Activated naive CD4-positive, alpha-beta T cell treated with anti-CD3 and anti-CD28 coated beads, Interleukin-2, amount 50 U/mL, for 24 hours (primary cell): ENCODE results near the gene KLF3.
"Not testable (repeated sequence)": the region's sequence is repeated elsewhere in the genome, so short reads cannot be mapped to it uniquely, and the experiment has no call there.

ENCODE experiments used
- H3K27ac Mint-ChIP-seq: one replicate; pipeline ENCODE4 v1.8.0; 2021; ENCODE audit warnings: mild to moderate bottlenecking, mixed read lengths
- H3K27me3 Mint-ChIP-seq: one replicate; pipeline ENCODE4 v1.8.0; 2021; ENCODE audit warnings: mixed read lengths
- H3K36me3 Mint-ChIP-seq: one replicate; pipeline ENCODE4 v1.8.0; 2021; ENCODE audit warnings: mixed read lengths
- H3K4me1 Mint-ChIP-seq: one replicate; pipeline ENCODE4 v1.8.0; 2021; ENCODE audit warnings: mixed read lengths
- H3K4me3 Mint-ChIP-seq: one replicate; pipeline ENCODE4 v1.8.0; 2021; ENCODE audit warnings: mild to moderate bottlenecking, mixed read lengths
- H3K9me3 Mint-ChIP-seq: one replicate; pipeline ENCODE4 v1.8.0; 2021; ENCODE audit warnings: mixed read lengths

The KLF3 gene

GRCh38 chr4:38663801-38664705 is at the start of gene KLF3:
TSS of gene KLF3 (plus strand) at chr4:38664199. CDS start at chr4:38680626, 16,427 bp downstream.
- Mint-ChIP-seq H3K27me3 (no peaks in the 10 kb centered on the region), H3K9me3 (no peaks in the 10 kb centered on the region), H3K4me3 (peak within 1 kb of the TSS; percentile 93), H3K36me3 (peaks cover 2% of the 10 kb centered on the region), H3K4me1 (peaks cover 75% of the 10 kb centered on the region), H3K27ac (peak within 1 kb of the TSS; percentile 96)

GRCh38 chr4:38614231-38614630 is 49.8 kb upstream of the KLF3 start:
- Mint-ChIP-seq H3K4me1 (peaks cover 32% of the 10 kb centered on the region), H3K27me3 (no peaks in the 10 kb centered on the region), H3K9me3 (no peaks in the 10 kb centered on the region), H3K27ac (no peak overlapping the region), H3K36me3 (no peaks in the 10 kb centered on the region), H3K4me3 (no peak overlapping the region)

- no peaks in the 10 kb centered on the region for H3K27me3 Mint-ChIP-seq
- no peaks in the 10 kb centered on the region for H3K9me3 Mint-ChIP-seq
- H3K4me1 Mint-ChIP-seq: peaks cover 21% of the 10 kb centered on the region
- no peak overlapping the region for H3K27ac Mint-ChIP-seq
- H3K4me3 Mint-ChIP-seq: no peak overlapping the region
- no peaks in the 10 kb centered on the region for H3K36me3 Mint-ChIP-seq
These were observed 48.2 kb upstream of the KLF3 start for GRCh38 chr4:38615847-38616246.

GRCh38 chr4:38618505-38618904 is 45.5 kb upstream of the KLF3 start:
- H3K27ac Mint-ChIP-seq: no peak overlapping the region

GRCh38 chr4:38619316-38619715 is 44.7 kb upstream of the KLF3 start:
- H3K36me3 Mint-ChIP-seq: no peaks in the 10 kb centered on the region
- no peaks in the 10 kb centered on the region for H3K9me3 Mint-ChIP-seq
- no peak overlapping the region for H3K4me3 Mint-ChIP-seq

More at GRCh38 chr4:38618505-38618904, 45.5 kb upstream of the KLF3 start:
- Mint-ChIP-seq H3K4me1 (peaks cover 15% of the 10 kb centered on the region), H3K36me3 (no peaks in the 10 kb centered on the region), H3K27me3 (no peaks in the 10 kb centered on the region), H3K9me3 (no peaks in the 10 kb centered on the region), H3K4me3 (no peak overlapping the region)

GRCh38 chr4:38620065-38620464 is 43.9 kb upstream of the KLF3 start:
- H3K27ac Mint-ChIP-seq: no peak overlapping the region
- H3K27me3 Mint-ChIP-seq: no peaks in the 10 kb centered on the region
- H3K36me3 Mint-ChIP-seq: no peaks in the 10 kb centered on the region
- H3K4me1 Mint-ChIP-seq: peaks cover 6% of the 10 kb centered on the region
- H3K9me3 Mint-ChIP-seq: no peaks in the 10 kb centered on the region
- no peak overlapping the region for H3K4me3 Mint-ChIP-seq

More at GRCh38 chr4:38619316-38619715, 44.7 kb upstream of the KLF3 start:
- peaks cover 9% of the 10 kb centered on the region for H3K4me1 Mint-ChIP-seq
- H3K27me3 Mint-ChIP-seq: no peaks in the 10 kb centered on the region
- peak overlapping the region; percentile 9 for H3K27ac Mint-ChIP-seq

DNA sequence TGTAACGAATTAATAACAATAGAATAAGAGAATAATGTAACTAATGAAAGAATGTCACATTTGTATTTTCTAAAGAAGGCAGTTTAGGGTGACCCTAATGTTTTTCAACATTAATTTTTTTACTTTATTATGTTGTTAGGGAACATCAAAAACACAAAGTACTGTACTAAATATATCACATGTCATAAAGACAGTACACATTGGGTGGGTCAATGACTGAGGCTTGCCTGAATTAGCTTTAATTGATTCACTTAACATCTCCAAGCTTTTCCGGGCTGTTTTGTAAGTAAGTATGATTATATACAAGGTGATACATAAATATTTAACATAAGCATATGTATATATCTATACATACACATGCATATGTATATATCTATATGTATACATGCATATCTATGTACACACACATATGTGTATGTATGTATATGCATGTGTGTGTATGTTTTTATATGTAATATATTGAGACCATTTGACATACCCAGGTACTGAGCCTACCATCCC is 43.4 kb upstream of the KLF3 start:
- Mint-ChIP-seq H3K4me1 (peaks cover 10% of the 10 kb centered on the region), H3K27me3 (no peaks in the 10 kb centered on the region), H3K9me3 (no peaks in the 10 kb centered on the region), H3K4me3 (no peak overlapping the region), H3K27ac (no peak overlapping the region), H3K36me3 (no peaks in the 10 kb centered on the region)

- Mint-ChIP-seq H3K36me3 (no peaks in the 10 kb centered on the region), H3K27me3 (no peaks in the 10 kb centered on the region), H3K27ac (no peak overlapping the region), H3K4me1 (peaks cover 16% of the 10 kb centered on the region), H3K9me3 (no peaks in the 10 kb centered on the region), H3K4me3 (no peak overlapping the region)
These were observed 42.8 kb upstream of the KLF3 start for GRCh38 chr4:38621028-38621684.

GRCh38 chr4:38621831-38622230 is 42.2 kb upstream of the KLF3 start:
- H3K9me3 Mint-ChIP-seq: no peaks in the 10 kb centered on the region
- no peak overlapping the region for H3K27ac Mint-ChIP-seq
- H3K27me3 Mint-ChIP-seq: no peaks in the 10 kb centered on the region
- no peak overlapping the region for H3K4me3 Mint-ChIP-seq
- no peaks in the 10 kb centered on the region for H3K36me3 Mint-ChIP-seq
- peaks cover 17% of the 10 kb centered on the region for H3K4me1 Mint-ChIP-seq

DNA sequence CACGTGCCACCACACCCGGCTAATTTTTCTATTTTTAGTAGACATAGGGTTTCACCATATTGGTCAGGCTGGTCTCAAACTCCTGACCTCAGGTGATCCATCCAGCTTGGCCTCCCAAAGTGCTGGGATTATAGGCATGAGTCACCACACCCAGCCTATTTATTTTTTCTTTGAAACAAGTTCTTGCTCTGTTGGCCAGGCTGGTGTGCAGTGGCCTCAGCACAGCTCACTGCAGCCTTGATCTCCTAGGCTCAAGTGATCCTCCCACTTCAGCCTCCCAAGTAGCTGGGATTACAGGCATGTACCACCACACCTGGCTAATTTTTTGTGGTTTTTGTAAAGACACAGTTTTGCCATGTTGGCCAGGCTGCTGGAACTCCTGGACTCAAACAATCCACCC is 41.7 kb upstream of the KLF3 start:
- not testable (repeated sequence) for H3K4me3 Mint-ChIP-seq, H3K27ac Mint-ChIP-seq, H3K9me3 Mint-ChIP-seq, H3K36me3 Mint-ChIP-seq, H3K27me3 Mint-ChIP-seq
- peaks cover 17% of the 10 kb centered on the region for H3K4me1 Mint-ChIP-seq

- Mint-ChIP-seq H3K9me3 (no peaks in the 10 kb centered on the region), H3K36me3 (peaks cover 1% of the 10 kb centered on the region), H3K27me3 (no peaks in the 10 kb centered on the region), H3K4me1 (peaks cover 17% of the 10 kb centered on the region), H3K4me3 (no peak overlapping the region), H3K27ac (no peak overlapping the region)
These were observed 40.7 kb upstream of the KLF3 start for GRCh38 chr4:38623260-38623659.

- peaks cover 1% of the 10 kb centered on the region for H3K36me3 Mint-ChIP-seq
- H3K4me1 Mint-ChIP-seq: peaks cover 17% of the 10 kb centered on the region
- H3K4me3 Mint-ChIP-seq: peak overlapping the region; percentile 58
- H3K27ac Mint-ChIP-seq: no peak overlapping the region
- H3K9me3 Mint-ChIP-seq: no peaks in the 10 kb centered on the region
- no peaks in the 10 kb centered on the region for H3K27me3 Mint-ChIP-seq
These were observed 39.7 kb upstream of the KLF3 start for GRCh38 chr4:38624311-38624710.

DNA sequence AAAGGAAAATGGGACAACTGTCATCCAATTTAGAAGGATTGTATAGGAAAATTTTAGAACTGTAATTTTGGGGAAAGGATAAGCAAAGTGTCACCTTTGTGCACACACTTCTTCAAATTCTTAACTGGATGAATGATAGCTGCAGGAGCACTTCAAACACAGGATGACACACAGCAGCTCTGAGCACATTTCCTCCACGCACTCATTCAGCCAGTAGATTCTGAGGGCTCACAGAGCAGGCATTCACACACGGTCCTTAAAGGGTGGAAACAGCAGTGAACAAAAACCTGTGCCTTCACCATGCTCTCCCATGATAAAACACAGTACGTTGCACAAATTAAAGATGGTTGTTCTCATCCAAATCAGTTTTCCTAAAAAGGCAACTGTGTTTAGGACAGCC is 38.5 kb upstream of the KLF3 start:
- Mint-ChIP-seq H3K27me3 (no peaks in the 10 kb centered on the region), H3K9me3 (no peaks in the 10 kb centered on the region), H3K4me1 (peaks cover 21% of the 10 kb centered on the region), H3K4me3 (no peak overlapping the region), H3K27ac (peak overlapping the region; percentile 3), H3K36me3 (peaks cover 1% of the 10 kb centered on the region)

- H3K4me1 Mint-ChIP-seq: peaks cover 21% of the 10 kb centered on the region
- H3K9me3 Mint-ChIP-seq, H3K27ac Mint-ChIP-seq, H3K4me3 Mint-ChIP-seq, H3K36me3 Mint-ChIP-seq, H3K27me3 Mint-ChIP-seq: not testable (repeated sequence)
These were observed 37.0 kb upstream of the KLF3 start for GRCh38 chr4:38626901-38627444.

GRCh38 chr4:38630519-38630918 is 33.5 kb upstream of the KLF3 start:
- Mint-ChIP-seq H3K9me3 (no peaks in the 10 kb centered on the region), H3K27me3 (no peaks in the 10 kb centered on the region), H3K4me1 (peaks cover 11% of the 10 kb centered on the region), H3K27ac (no peak overlapping the region), H3K36me3 (peaks cover 3% of the 10 kb centered on the region), H3K4me3 (no peak overlapping the region)
